Skeletal muscle tissue (tissue), 4 donors: ENCODE results near the gene NCAM1. TPM values are rescaled to one million over a fixed set of nuclear protein-coding genes. Genes with fewer than 3 reads are reported as not detected.

Experiments used
- H3K27ac ChIP-seq: one replicate; pipeline ENCODE4 v1.7.0; 2013; ENCODE audit warnings: mild to moderate bottlenecking, low read depth, low read length, inconsistent platforms
- H3K27me3 ChIP-seq, 3 donors: one replicate each; pipeline ENCODE4 v1.7.0; 2013; ENCODE audit warnings: low read length in 3 of 3; ENCODE audit not compliant: control insufficient read depth in 3 of 3, insufficient read depth in 3 of 3
- H3K36me3 ChIP-seq, 3 donors: one replicate each; pipeline ENCODE4 v1.7.0; 2013; ENCODE audit warnings: low read length in 3 of 3; ENCODE audit not compliant: control insufficient read depth in 3 of 3, insufficient read depth in 3 of 3
- H3K4me1 ChIP-seq, 3 donors: one replicate each; pipeline ENCODE4 v1.7.0; 2013; ENCODE audit warnings: low read length in 3 of 3, mild to moderate bottlenecking in 3 of 3; ENCODE audit not compliant: control insufficient read depth in 3 of 3, insufficient read depth in 3 of 3
- H3K4me3 ChIP-seq, 3 donors: one replicate each; pipeline ENCODE4 v1.7.0; 2013; ENCODE audit warnings: low read length in 3 of 3
- H3K9ac ChIP-seq, 3 donors: one replicate each; pipeline ENCODE4 v1.7.0; 2013; ENCODE audit warnings: low read length in 3 of 3, mild to moderate bottlenecking in 3 of 3, moderate library complexity in 2 of 3, low read depth in 1 of 3
- H3K9me3 ChIP-seq, 3 donors: one replicate each; pipeline ENCODE4 v1.7.0; 2013; ENCODE audit warnings: low read length in 3 of 3; ENCODE audit not compliant: control insufficient read depth in 3 of 3
- total RNA-seq: library from RNA; depleted of rRNA; stranded (reverse); fragments of >200 nt; gene quantifications from one replicate; pipeline ENCODE4 v1.2.3, GENCODE V29; 2014
- donor health status: Osteomylitis.

Gene NCAM1
- total RNA-seq, 1 donor from 2014 or later, result 63.7 TPM

- Histone ChIP-seq H3K27me3 (no peaks in the 10 kb centered on the region), H3K27ac (no peak overlapping the region), H3K9ac (no peak overlapping the region), H3K36me3 (no peaks in the 10 kb centered on the region), H3K4me1 (no peaks in the 10 kb centered on the region), H3K9me3 (peaks cover 0 to 9% (median 8%) of the 10 kb centered on the region in 3 donors), H3K4me3 (no peak overlapping the region)
Observed at GRCh38 chr11:112993808-112994207, 32.6 kb downstream of the NCAM1 start.

GRCh38 chr11:112995423-112996090 is 34.3 kb downstream of the NCAM1 start:
- Histone ChIP-seq H3K27ac (no peak overlapping the region), H3K9ac (no peak overlapping the region), H3K27me3 (no peaks in the 10 kb centered on the region), H3K36me3 (no peaks in the 10 kb centered on the region), H3K4me1 (no peaks in the 10 kb centered on the region), H3K4me3 (no peak overlapping the region), H3K9me3 (no peaks in the 10 kb centered on the region)

DNA sequence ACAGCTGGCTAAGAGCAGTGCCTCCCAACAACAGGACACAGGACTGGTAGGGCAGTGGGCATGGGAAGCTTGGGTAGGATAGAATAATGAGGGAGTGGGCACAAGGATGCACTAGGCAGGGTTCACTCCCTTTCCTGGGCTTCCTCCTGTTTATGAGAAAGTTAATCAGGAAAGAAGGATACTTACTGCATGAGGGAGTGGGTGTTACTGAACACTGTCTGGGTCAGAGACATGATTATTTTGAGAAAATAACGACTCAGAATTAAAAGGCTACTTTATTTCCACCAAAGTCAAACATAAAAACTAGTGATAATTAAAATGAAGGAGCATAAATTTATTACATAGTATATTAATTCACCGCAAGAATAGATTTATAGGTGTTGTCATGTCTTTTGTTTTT is 35.8 kb downstream of the NCAM1 start:
- Histone ChIP-seq H3K27ac (no peak overlapping the region), H3K9me3 (no peaks in the 10 kb centered on the region), H3K27me3 (no peaks in the 10 kb centered on the region), H3K36me3 (no peaks in the 10 kb centered on the region), H3K9ac (no peak overlapping the region), H3K4me3 (no peak overlapping the region), H3K4me1 (no peaks in the 10 kb centered on the region)

DNA sequence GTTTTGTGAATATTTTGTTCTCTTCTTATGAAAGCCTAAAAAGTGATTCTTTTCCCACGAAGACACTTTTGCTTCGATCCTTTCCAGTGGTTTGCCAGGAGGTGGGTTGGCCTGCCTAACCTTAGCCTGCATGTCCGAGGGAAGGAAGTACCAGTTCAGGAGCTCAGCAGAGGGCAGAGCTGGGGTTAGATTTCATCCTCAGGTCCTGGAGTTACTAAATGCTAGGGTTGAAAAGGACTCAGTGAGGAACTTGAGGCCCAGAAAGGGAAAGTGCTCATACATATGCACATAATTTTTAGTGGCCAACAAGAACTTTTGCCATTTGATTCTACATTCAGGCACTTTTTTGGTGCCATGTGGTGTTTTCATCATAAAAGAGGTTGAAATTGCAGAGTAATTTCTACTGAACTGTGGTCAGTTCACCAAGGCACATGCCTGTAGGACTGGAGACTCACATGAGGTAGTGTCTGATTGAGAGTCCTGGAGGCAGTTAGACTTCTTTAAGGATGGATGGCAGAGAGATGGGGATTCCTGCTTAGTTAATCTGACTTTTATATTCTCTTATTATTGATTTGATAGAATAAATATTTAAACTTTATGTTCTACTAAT is 36.7 kb downstream of the NCAM1 start:
- no peaks in the 10 kb centered on the region for H3K4me1 ChIP-seq
- no peaks in the 10 kb centered on the region for H3K27me3 ChIP-seq
- no peaks in the 10 kb centered on the region for H3K36me3 ChIP-seq
- no peak overlapping the region for H3K27ac ChIP-seq
- H3K4me3 ChIP-seq, result no peak overlapping the region
- no peak overlapping the region for H3K9ac ChIP-seq
- no peaks in the 10 kb centered on the region for H3K9me3 ChIP-seq

- Histone ChIP-seq H3K9me3 (no peaks in the 10 kb centered on the region), H3K27ac (no peak overlapping the region), H3K9ac (no peak overlapping the region), H3K36me3 (no peaks in the 10 kb centered on the region), H3K4me1 (no peaks in the 10 kb centered on the region), H3K4me3 (no peak overlapping the region), H3K27me3 (no peaks in the 10 kb centered on the region)
Observed at GRCh38 chr11:112999520-112999919, 38.3 kb downstream of the NCAM1 start.

DNA sequence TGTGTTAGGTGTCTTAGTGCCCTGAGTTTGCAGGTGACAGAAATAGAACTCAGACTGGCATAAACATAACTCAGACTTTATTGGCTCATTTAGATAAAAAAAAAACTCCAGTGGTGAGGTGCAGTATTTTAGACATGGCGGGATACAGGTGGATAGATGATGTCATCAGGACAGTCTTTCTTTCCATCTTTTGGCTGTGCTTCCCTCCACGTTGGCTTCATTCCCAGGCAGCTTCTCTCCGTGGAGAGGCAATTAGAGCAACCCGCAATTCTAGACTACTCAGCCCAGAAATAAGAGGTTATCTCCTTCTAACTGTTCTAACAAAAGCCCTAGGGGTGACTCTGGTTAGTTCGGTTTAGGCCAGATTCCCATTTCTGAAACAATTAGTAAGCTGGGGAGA is 40.5 kb downstream of the NCAM1 start:
- no peaks in the 10 kb centered on the region for H3K9me3 ChIP-seq
- H3K4me3 ChIP-seq, result no peak overlapping the region
- no peaks in the 10 kb centered on the region for H3K36me3 ChIP-seq
- H3K4me1 ChIP-seq, result no peaks in the 10 kb centered on the region
- no peak overlapping the region for H3K27ac ChIP-seq
- H3K27me3 ChIP-seq, result no peaks in the 10 kb centered on the region
- H3K9ac ChIP-seq, result no peak overlapping the region

- Histone ChIP-seq H3K9ac (no peak overlapping the region), H3K27me3 (no peaks in the 10 kb centered on the region), H3K9me3 (no peaks in the 10 kb centered on the region), H3K4me3 (no peak overlapping the region), H3K27ac (no peak overlapping the region), H3K36me3 (no peaks in the 10 kb centered on the region), H3K4me1 (peaks cover 0 to 4% (median 0%) of the 10 kb centered on the region in 3 donors)
Observed at GRCh38 chr11:113006896-113007445, 45.8 kb downstream of the NCAM1 start.

GRCh38 chr11:113014262-113015097 is 53.3 kb downstream of the NCAM1 start:
- H3K27ac ChIP-seq, result no peak overlapping the region
- H3K4me1 ChIP-seq, result peaks cover 6 to 11% (median 10%) of the 10 kb centered on the region in 3 donors
- H3K9ac ChIP-seq, result no peak overlapping the region
- no peaks in the 10 kb centered on the region for H3K27me3 ChIP-seq
- no peaks in the 10 kb centered on the region for H3K36me3 ChIP-seq
- H3K4me3 ChIP-seq, result no peak overlapping the region
- no peaks in the 10 kb centered on the region for H3K9me3 ChIP-seq

DNA sequence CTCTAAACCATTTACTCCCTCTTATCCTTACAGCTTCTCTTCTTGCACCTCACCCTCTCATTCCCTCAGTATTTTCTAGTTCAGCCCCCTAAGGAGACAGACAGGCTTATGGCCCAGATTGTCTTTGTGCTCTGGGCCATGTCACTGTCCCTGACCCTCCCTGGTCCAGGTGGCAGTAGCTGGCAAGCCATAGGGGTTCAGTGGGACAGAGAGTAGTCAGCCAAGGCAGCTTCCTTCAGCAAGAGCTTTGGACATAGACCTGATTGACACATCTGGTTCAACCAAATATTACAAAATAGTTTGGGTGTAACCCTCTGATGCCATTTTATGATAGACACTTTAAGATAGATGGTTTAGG is 53.9 kb downstream of the NCAM1 start:
- Histone ChIP-seq H3K4me3 (no peak overlapping the region), H3K27me3 (no peaks in the 10 kb centered on the region), H3K36me3 (no peaks in the 10 kb centered on the region), H3K9ac (no peak overlapping the region), H3K4me1 (peaks cover 6 to 11% (median 10%) of the 10 kb centered on the region in 3 donors), H3K27ac (no peak overlapping the region), H3K9me3 (no peaks in the 10 kb centered on the region)

DNA sequence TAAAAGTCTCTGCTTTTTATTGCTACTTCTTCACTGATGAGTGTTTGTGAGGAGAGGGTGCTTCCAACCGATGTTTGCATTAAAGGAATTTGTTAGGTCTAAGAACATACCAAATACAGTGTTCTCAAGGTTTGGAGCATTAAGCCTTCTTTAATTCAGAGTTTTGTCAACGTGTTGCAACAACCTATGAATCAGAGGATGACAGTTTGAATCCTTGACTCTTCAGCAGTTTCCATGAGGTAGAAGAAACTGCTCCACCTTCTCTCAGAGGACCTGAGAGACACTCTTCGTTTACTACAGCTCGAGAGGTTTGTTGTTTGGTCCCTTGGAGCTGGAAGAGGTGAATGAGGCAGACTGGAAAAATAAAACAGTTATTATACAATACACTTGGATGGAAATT is 55.7 kb downstream of the NCAM1 start:
- Histone ChIP-seq H3K27me3 (no peaks in the 10 kb centered on the region), H3K27ac (no peak overlapping the region), H3K9me3 (no peaks in the 10 kb centered on the region), H3K4me1 (peaks cover 6 to 11% (median 10%) of the 10 kb centered on the region in 3 donors), H3K4me3 (no peak overlapping the region), H3K36me3 (no peaks in the 10 kb centered on the region), H3K9ac (no peak overlapping the region)
